ENCODE results near the gene C17orf107.
"Not testable (repeated sequence)": the region's sequence is repeated elsewhere in the genome, so short reads cannot be mapped to it uniquely, and the experiment has no call there.

The C17orf107 gene

GRCh38 chr17:4898927-4899326 is 409 bp upstream of the C17orf107 start:
- DNase-seq (ENCODE audit: extremely low read depth in 1 of 2, low read depth in 1 of 2): no peak

- peak in 1 of 2 donors; percentile 43 for DNase-seq (ENCODE audit: extremely low read depth in 1 of 2, low read depth in 1 of 2)
Observed at GRCh38 chr17:4900231-4901107, 1.1 kb downstream of the C17orf107 start.

GRCh38 chr17:4901108-4901647 is 1.8 kb downstream of the C17orf107 start:
- DNase-seq (ENCODE audit: extremely low read depth in 1 of 2, low read depth in 1 of 2): no peak

GRCh38 chr17:4901648-4902344 is 2.5 kb downstream of the C17orf107 start:
- DNase-seq (ENCODE audit: extremely low read depth in 1 of 2, low read depth in 1 of 2): no peak

GRCh38 chr17:4902540-4902939 is 3.2 kb downstream of the C17orf107 start:
- no peak for DNase-seq (ENCODE audit: extremely low read depth in 1 of 2, low read depth in 1 of 2)

- DNase-seq (ENCODE audit: extremely low read depth in 1 of 2, low read depth in 1 of 2): peak; percentile 51 to 56
Observed at GRCh38 chr17:4903051-4903818, 3.9 kb downstream of the C17orf107 start, which contains the start of gene CHRNE. TSS of gene CHRNE (minus strand) at chr17:4903098. CDS start at chr17:4903063, 35 bp downstream.

GRCh38 chr17:4906642-4907041 is 7.3 kb downstream of the C17orf107 start:
- DNase-seq (ENCODE audit: extremely low read depth in 1 of 2, low read depth in 1 of 2): not testable (repeated sequence)

GRCh38 chr17:4908301-4908700 is 9.0 kb downstream of the C17orf107 start:
- no peak for DNase-seq (ENCODE audit: extremely low read depth in 1 of 2, low read depth in 1 of 2)

GRCh38 chr17:4908711-4909496 is 9.6 kb downstream of the C17orf107 start:
- peak; percentile 40 to 51 for DNase-seq (ENCODE audit: extremely low read depth in 1 of 2, low read depth in 1 of 2)

GRCh38 chr17:4913994-4914393 is 14.7 kb downstream of the C17orf107 start:
- no peak for DNase-seq (ENCODE audit: extremely low read depth in 1 of 2, low read depth in 1 of 2)

- not testable (repeated sequence) for DNase-seq (ENCODE audit: extremely low read depth in 1 of 2, low read depth in 1 of 2)
Observed at GRCh38 chr17:4914551-4914950, 15.2 kb downstream of the C17orf107 start.

GRCh38 chr17:4919511-4920047 is 20.2 kb downstream of the C17orf107 start:
- no peak for DNase-seq (ENCODE audit: extremely low read depth in 1 of 2, low read depth in 1 of 2)

GRCh38 chr17:4920351-4921048 is 21.2 kb downstream of the C17orf107 start:
- DNase-seq (ENCODE audit: extremely low read depth in 1 of 2, low read depth in 1 of 2): no peak

- DNase-seq (ENCODE audit: extremely low read depth in 1 of 2, low read depth in 1 of 2): no peak
Observed at GRCh38 chr17:4921320-4921719, 22.0 kb downstream of the C17orf107 start.

- not testable (repeated sequence) for DNase-seq (ENCODE audit: extremely low read depth in 1 of 2, low read depth in 1 of 2)
Observed at GRCh38 chr17:4926577-4927335, 27.4 kb downstream of the C17orf107 start.

- DNase-seq (ENCODE audit: extremely low read depth in 1 of 2, low read depth in 1 of 2): no peak
Observed at GRCh38 chr17:4928881-4929280, 29.5 kb downstream of the C17orf107 start.

GRCh38 chr17:4931963-4932362 is 32.6 kb downstream of the C17orf107 start, which contains the start of gene GP1BA:
TSS of gene GP1BA (plus strand) at chr17:4932277. CDS start at chr17:4932605, 328 bp downstream.
- DNase-seq (ENCODE audit: extremely low read depth in 1 of 2, low read depth in 1 of 2): no peak

- DNase-seq (ENCODE audit: extremely low read depth in 1 of 2, low read depth in 1 of 2): no peak
Observed at GRCh38 chr17:4932756-4933155, 33.4 kb downstream of the C17orf107 start.

All from activated CD8-positive, alpha-beta memory T cell treated with anti-CD3 and anti-CD28 coated beads for 1 hour (primary cell).